Measurements from ENCODE around the gene ARMC10.

DNA sequence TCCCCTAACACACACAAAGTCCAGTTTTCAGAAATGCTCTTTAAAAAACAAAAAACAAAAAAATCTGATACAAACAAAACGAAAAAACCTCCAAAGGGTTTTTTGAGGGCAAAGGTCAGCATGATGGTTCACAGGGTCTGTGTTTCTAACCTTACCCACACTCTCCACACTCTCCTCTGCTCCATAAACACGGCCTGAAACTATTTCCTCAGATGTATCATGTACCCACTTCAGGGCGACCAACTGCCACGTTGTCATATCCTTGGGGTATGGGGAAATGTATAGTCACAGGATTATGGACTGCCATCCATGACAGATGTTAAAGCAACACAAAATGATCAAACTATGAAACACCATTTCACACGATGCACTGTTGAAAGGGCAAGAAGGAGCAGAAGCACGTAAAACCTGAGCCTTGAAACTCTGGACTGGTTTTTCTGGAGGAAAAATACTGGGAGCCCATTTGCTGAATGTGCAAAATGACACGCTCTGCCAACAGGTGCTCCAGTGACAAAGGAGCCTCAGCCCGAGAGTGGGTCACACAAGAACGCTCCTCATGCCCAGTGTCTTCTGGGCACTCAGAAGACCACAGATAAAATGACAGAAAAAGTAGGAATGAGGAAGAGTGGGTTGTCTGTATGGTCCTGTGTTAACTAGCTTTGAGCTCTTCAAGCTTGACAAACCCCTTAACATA lies 58.2 kb downstream of the ARMC10 start:
- TF ChIP-seq, protein P1, sequence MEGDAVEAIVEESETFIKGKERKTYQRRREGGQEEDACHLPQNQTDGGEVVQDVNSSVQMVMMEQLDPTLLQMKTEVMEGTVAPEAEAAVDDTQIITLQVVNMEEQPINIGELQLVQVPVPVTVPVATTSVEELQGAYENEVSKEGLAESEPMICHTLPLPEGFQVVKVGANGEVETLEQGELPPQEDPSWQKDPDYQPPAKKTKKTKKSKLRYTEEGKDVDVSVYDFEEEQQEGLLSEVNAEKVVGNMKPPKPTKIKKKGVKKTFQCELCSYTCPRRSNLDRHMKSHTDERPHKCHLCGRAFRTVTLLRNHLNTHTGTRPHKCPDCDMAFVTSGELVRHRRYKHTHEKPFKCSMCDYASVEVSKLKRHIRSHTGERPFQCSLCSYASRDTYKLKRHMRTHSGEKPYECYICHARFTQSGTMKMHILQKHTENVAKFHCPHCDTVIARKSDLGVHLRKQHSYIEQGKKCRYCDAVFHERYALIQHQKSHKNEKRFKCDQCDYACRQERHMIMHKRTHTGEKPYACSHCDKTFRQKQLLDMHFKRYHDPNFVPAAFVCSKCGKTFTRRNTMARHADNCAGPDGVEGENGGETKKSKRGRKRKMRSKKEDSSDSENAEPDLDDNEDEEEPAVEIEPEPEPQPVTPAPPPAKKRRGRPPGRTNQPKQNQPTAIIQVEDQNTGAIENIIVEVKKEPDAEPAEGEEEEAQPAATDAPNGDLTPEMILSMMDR (conservative IDR thresholded peaks at IDR 0.05): no peak
- TF ChIP-seq EZH2 (IDR thresholded peaks at IDR 0.05; ENCODE audit: low read depth): no peak
